Activated CD4-positive, CD25-positive, alpha-beta regulatory T cell treated with anti-CD3 and anti-CD28 coated beads, Interleukin-2, amount 50 U/mL, for 16 hours (primary cell): ENCODE measurements around the gene MRPS21.
"Not testable (repeated sequence)": the region's sequence is repeated elsewhere in the genome, so short reads cannot be mapped to it uniquely, and the experiment has no call there.

ENCODE experiments used
- DNase-seq: peaks from one replicate; pipeline ENCODE4 v3.0.0-alpha.2; 2020; ENCODE audit warnings: low read depth, low spot score

The MRPS21 gene

GRCh38 chr1:150281221-150281757 is 12.4 kb upstream of the MRPS21 start:
- no peak for DNase-seq

- peak; percentile 61 for DNase-seq
These were observed 11.7 kb upstream of the MRPS21 start, which contains the start of gene CIART for GRCh38 chr1:150281758-150282557. Gene CIART (plus strand): TSS chr1:150282554. CDS start chr1:150283268, 714 bp downstream.

GRCh38 chr1:150282558-150282958 is 11.1 kb upstream of the MRPS21 start:
- no peak for DNase-seq

- no peak for DNase-seq
These were observed 10.4 kb upstream of the MRPS21 start for GRCh38 chr1:150283260-150283659.

- no peak for DNase-seq
These were observed 5.3 kb upstream of the MRPS21 start for GRCh38 chr1:150288382-150288781.

- DNase-seq, result no peak
These were observed 4.8 kb upstream of the MRPS21 start for GRCh38 chr1:150288822-150289221.

- DNase-seq, result no peak
These were observed 1.8 kb downstream of the MRPS21 start for GRCh38 chr1:150295476-150295875.

- no peak for DNase-seq
These were observed 6.1 kb downstream of the MRPS21 start for GRCh38 chr1:150299716-150300115.

GRCh38 chr1:150302338-150302737 is 8.7 kb downstream of the MRPS21 start:
- no peak for DNase-seq

- DNase-seq, result no peak
These were observed 9.2 kb downstream of the MRPS21 start for GRCh38 chr1:150302902-150303301.

- DNase-seq, result not testable (repeated sequence)
These were observed 14.9 kb downstream of the MRPS21 start for GRCh38 chr1:150308585-150308984.

GRCh38 chr1:150309758-150310508 is 16.3 kb downstream of the MRPS21 start:
- DNase-seq, result no peak

- no peak for DNase-seq
These were observed 18.1 kb downstream of the MRPS21 start for GRCh38 chr1:150311762-150312161.

GRCh38 chr1:150314691-150315090 is 21.0 kb downstream of the MRPS21 start:
- DNase-seq, result not testable (repeated sequence)

GRCh38 chr1:150320667-150320978 is 27.0 kb downstream of the MRPS21 start:
- DNase-seq, result no peak

GRCh38 chr1:150321826-150322166 is 28.1 kb downstream of the MRPS21 start:
- DNase-seq, result no peak

- DNase-seq, result no peak
These were observed 28.6 kb downstream of the MRPS21 start for GRCh38 chr1:150322310-150322709.

- DNase-seq, result no peak
These were observed 39.1 kb downstream of the MRPS21 start for GRCh38 chr1:150332651-150333290.

- no peak for DNase-seq
These were observed 52.7 kb downstream of the MRPS21 start for GRCh38 chr1:150346316-150346715.

- DNase-seq, result no peak
These were observed 59.2 kb downstream of the MRPS21 start for GRCh38 chr1:150352866-150353265.
